Right cardiac atrium (tissue), 5 donors: ENCODE measurements around the gene EFCAB8. TPM values are rescaled to one million over a fixed set of nuclear protein-coding genes. Genes with fewer than 3 reads are reported as not detected.
"Not testable (repeated sequence)": the region's sequence is repeated elsewhere in the genome, so short reads cannot be mapped to it uniquely, and the experiment has no call there.

Experiments used
- ATAC-seq, 2 donors: fragments of 200-7000 bp; cut with Tn5 transposase; one replicate each; pipeline versions ENCODE4 v1.8.0 to v1.9.1; 2020; ENCODE audit warnings: moderate library complexity in 2 of 2, mild to moderate bottlenecking in 1 of 2
- DNase-seq, 3 donors: peaks; one replicate each; pipeline ENCODE4 v3.0.0-alpha.2; 2020
- H3K27ac ChIP-seq: one replicate; pipeline ENCODE4 v1.5.1; 2013; ENCODE audit warnings: mild to moderate bottlenecking, low read length, control low read depth, moderate library complexity
- H3K27me3 ChIP-seq: one replicate; pipeline ENCODE4 v1.6.1; 2013; ENCODE audit not compliant: control insufficient read depth, insufficient read depth
- H3K4me1 ChIP-seq: one replicate; pipeline ENCODE4 v1.6.1; 2013; ENCODE audit warnings: low read length; ENCODE audit not compliant: control insufficient read depth, insufficient read depth
- H3K4me3 ChIP-seq: one replicate; pipeline ENCODE4 v1.5.1; 2013; ENCODE audit warnings: low read length, control low read depth
- H3K9me3 ChIP-seq: one replicate; pipeline ENCODE4 v1.6.1; 2013; ENCODE audit warnings: low read length; ENCODE audit not compliant: control insufficient read depth
- WGBS: extraction: QIAGEN DNeasy Blood & Tissue Kit; methylation state at CpG from one replicate; pipeline ENCODE4 v1.1.7; 2013; 5-methylcytosine and 5-hydroxymethylcytosine counted together
- intact Hi-C, 4 donors: fragments of 100-400 bp; cut with DNase I; formaldehyde crosslinking; loops; one replicate each; pipeline versions ENCODE4 v1.11.0 to v1.14.0; 2022 to 2023
- polyA plus RNA-seq: library from polyadenylated mRNA; stranded (reverse); fragments of 200-250 nt; gene quantifications from one replicate; pipeline ENCODE4 v1.2.3, GENCODE V29; 2013
- total RNA-seq, 4 donors: library from RNA; stranded (reverse); fragmentation: NEBNext Ultra II Directional; extraction: Animal tissue kit (Norgen Biotek cat#: 25700); gene quantifications; one replicate each; pipeline ENCODE4 v1.2.1, GENCODE V29; 2021
- donor health status: healthy with polysubstance abuse.
- donor health status: DM: no; HTN: yes; CAD: no.
- donor health status: DM: no; HTN: no; CAD: no.
- donor health status: DM: no; HTN: yes; CAD: no; lungs with severe emphysema.
- donor health status: DM: yes; HTN: yes; CAD: no.

The EFCAB8 gene
- total and polyA plus RNA-seq, 5 donors = 0.20 to 0.64 TPM; not detected in 3

DNA sequence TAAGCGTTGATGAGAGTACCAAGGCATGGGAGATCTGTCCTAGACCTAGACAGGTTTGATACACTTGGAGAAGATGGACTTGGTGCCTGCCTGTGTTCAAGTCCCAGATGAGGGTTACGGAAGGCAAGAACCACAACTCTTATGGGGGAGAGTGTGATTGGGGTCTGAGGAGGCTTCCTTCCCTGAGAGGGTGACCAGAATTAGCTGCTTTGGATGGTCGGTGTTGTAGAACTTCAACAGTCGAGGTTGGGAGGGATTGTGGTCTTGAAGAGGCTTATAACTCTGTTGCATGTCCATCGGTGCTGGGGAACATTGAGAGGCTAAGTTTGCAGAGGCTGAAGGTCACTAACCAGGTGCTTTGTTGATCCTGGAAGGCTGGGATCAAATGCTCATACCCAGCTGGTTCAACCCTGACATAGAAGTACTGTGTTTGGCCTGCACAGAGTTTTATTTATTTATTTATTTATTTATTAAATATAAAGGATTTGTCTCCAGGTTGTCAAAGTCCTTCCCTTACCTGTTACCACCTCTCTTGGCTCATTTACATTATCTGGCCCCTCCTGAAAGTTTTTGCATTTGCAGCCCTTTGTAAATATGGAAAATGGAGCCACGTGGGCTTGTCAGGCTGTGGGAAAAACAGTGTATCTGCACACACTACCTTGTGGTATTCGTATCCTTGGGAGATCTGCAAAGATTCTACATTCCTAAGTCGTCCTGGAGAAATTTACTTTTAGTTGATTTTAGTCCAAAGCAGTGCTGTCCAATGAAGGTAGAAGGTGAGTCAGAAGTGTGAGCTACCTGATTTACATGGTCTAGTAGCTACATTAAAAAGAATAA lies 15.8 kb upstream of the EFCAB8 start:
- intact Hi-C loops = no loop called here
- ATAC-seq (no peak), DNase-seq (no peak)
- Histone ChIP-seq H3K27ac (no peak overlapping the region), H3K9me3 (no peaks in the 10 kb centered on the region), H3K4me3 (no peak overlapping the region), H3K4me1 (peaks cover 3% of the 10 kb centered on the region), H3K27me3 (no peaks in the 10 kb centered on the region)
- WGBS = 92% methylated on average over 8 of the region's 8 CpGs

DNA sequence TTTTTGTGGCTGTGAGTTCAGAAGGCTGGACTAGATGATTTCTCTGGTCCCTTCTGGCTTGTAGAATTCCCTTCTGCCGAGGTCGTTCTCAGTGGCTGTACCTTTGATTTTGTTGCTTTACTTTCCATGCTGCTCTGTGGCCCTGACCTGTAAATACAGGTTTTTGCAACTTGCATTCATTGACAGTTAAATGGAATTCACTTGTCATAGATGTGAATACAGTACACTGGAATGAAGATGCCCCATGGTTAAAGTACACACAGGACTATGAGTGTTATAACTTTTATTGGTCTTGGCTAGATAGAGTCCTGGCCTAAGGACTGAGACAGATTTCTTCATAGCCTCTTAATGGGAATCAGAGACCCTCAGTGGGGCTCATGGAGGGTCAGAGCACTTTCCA lies 12.9 kb upstream of the EFCAB8 start:
- H3K27me3 ChIP-seq = no peaks in the 10 kb centered on the region
- intact Hi-C loops = no loop called here
- no peak overlapping the region for H3K4me3 ChIP-seq
- no peak for DNase-seq
- peaks cover 3% of the 10 kb centered on the region for H3K4me1 ChIP-seq
- no peak for ATAC-seq
- 90% methylated on average over 2 of the region's 2 CpGs for WGBS
- H3K27ac ChIP-seq = no peak overlapping the region
- H3K9me3 ChIP-seq = no peaks in the 10 kb centered on the region

DNA sequence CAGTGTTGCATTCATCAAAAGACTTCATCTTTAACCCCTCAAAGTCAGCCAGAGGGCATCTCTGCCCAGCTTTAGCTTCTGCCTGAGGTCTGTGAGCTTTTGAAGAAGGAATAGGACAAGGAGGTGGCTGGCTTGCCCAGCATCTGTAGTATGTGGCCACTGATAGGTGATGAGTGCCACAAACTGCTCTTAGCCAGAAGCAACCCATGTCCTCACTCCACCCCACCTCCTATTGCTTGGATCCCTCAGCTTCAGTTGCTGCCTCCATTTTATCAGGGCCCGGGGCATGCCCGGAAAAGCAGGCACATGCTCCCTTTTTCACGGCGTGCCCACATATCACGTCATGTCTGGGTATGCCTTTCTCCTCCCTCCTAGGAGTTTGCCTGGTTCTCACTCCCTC lies 11.9 kb upstream of the EFCAB8 start:
- no peak overlapping the region for H3K4me3 ChIP-seq
- intact Hi-C loops = no loop called here
- H3K4me1 ChIP-seq = peaks cover 3% of the 10 kb centered on the region
- peak; percentile 56 for ATAC-seq
- no peak for DNase-seq
- H3K27me3 ChIP-seq = no peaks in the 10 kb centered on the region
- no peak overlapping the region for H3K27ac ChIP-seq
- no peaks in the 10 kb centered on the region for H3K9me3 ChIP-seq
- 80% methylated on average over 5 of the region's 5 CpGs for WGBS

DNA sequence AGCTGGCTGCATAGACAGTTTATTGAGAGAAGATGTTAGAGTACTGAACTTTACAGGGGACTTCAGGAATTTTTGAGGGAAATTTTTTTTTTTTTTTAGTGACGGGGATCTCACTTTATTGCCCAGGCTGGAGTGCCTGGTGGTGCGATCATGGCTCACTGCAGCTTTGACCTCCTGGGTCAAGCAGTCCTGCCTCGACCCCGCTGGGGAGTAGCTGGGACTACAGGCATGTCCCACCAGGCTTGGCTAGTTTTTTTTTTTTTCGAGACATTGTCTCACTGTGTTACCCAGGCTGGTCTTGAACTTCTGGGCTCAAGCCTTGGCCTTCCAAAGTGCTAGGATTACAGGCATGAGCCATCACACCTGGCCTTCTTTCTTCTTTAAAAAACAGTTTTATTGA lies 10.8 kb upstream of the EFCAB8 start:
- H3K4me3 ChIP-seq = no peak overlapping the region
- H3K27me3 ChIP-seq = no peaks in the 10 kb centered on the region
- intact Hi-C loops = no loop called here
- H3K4me1 ChIP-seq = peaks cover 3% of the 10 kb centered on the region
- H3K27ac ChIP-seq = no peak overlapping the region
- DNase-seq (no peak), ATAC-seq (no peak)
- no peaks in the 10 kb centered on the region for H3K9me3 ChIP-seq
- 90% methylated on average over 5 of the region's 5 CpGs for WGBS

DNA sequence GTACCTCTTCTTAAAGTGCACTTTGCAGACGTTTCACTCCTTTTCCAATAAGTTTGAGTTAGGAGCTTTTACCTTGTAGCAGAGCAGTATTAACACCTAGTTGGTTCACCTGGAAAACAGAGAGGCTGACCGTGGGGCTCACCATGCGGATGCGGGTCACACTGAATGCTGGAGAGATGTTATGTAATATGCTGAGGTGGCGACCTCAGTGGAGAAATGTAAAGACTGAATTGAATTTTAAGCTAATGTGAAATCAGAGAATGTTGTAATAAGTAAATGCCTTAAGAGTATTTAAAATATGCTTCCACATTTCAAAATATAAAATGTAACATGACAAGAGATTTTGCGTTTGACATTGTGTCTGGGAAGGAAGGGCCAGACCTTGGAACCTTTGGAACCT lies 9.9 kb upstream of the EFCAB8 start:
- H3K9me3 ChIP-seq = no peaks in the 10 kb centered on the region
- DNase-seq (no peak), ATAC-seq (no peak)
- no peak overlapping the region for H3K4me3 ChIP-seq
- H3K4me1 ChIP-seq = peaks cover 3% of the 10 kb centered on the region
- intact Hi-C loops = no loop called here
- no peak overlapping the region for H3K27ac ChIP-seq
- H3K27me3 ChIP-seq = no peaks in the 10 kb centered on the region
- WGBS = 89% methylated on average over 6 of the region's 6 CpGs

DNA sequence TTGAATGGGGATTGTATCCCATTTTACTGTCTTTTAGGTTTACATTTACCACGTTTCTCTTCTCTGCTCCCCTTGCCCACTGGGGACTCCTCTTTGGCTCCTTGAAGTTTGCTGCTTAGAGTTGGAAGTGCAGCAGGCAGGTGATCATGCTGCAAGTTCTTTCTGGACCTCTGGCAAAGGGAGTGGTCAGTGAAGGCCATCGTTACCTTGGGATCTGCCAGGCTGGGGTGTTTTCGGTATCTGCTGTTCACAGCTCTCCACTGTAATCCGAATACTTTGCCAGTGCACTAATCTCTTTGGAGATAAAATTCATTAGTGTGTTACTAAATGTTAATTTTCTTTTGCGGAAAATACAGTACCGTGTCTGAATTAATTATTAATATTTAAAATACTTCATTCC lies 9.1 kb upstream of the EFCAB8 start:
- 72% methylated on average over 6 of the region's 6 CpGs for WGBS
- intact Hi-C loops = no loop called here
- Histone ChIP-seq H3K27me3 (no peaks in the 10 kb centered on the region), H3K4me3 (no peak overlapping the region), H3K27ac (no peak overlapping the region), H3K4me1 (peaks cover 2% of the 10 kb centered on the region), H3K9me3 (no peaks in the 10 kb centered on the region)
- DNase-seq (no peak), ATAC-seq (peak; percentile 34 to 56)

DNA sequence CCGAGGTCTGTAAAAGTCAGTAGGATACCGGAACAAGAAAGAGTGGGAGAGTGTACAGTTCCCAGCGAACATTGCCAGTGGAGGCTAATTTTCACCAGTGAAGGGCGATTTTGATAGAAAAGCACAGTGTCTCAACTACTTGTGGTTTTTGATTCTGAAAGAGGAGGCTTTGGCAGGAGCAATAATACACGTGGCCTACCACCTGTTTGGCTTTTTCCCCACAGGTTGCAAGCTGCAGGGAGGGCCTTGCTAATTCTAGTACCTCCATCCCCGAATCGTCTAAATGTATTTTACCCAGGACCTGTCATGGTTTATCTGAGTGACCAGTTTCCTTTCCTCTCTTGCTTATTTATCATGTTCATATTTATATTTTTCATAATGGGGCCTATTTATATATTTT lies 3.3 kb upstream of the EFCAB8 start:
- H3K9me3 ChIP-seq = no peaks in the 10 kb centered on the region
- intact Hi-C loops = no loop called here
- ATAC-seq = no peak
- 89% methylated on average over 7 of the region's 7 CpGs for WGBS
- H3K4me1 ChIP-seq = peaks cover 4% of the 10 kb centered on the region
- H3K27ac ChIP-seq = no peak overlapping the region
- H3K27me3 ChIP-seq = no peaks in the 10 kb centered on the region
- no peak for DNase-seq
- H3K4me3 ChIP-seq = no peak overlapping the region

DNA sequence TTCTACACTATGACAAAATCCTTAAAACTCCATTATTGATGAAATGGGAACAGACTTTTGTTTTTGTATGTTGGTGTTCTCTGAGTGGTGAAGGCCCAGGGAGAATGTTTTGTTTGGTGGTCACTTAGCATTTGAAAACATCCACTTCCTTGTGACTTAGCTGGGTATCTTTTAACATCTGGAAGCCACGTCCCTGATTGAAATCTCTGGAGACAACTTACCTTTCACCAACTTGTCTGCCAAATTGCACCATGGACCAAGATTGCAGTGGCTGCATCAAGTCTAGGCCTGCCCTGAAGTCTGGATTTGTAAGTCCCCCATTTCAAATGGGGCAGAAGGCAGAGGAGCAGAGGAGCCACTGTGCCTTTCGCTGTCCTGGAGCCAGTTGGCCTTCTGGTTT lies 534 bp upstream of the EFCAB8 start:
- Histone ChIP-seq H3K9me3 (no peaks in the 10 kb centered on the region), H3K27me3 (no peaks in the 10 kb centered on the region), H3K4me1 (peaks cover 4% of the 10 kb centered on the region), H3K27ac (no peak overlapping the region), H3K4me3 (no peak overlapping the region)
- DNase-seq = no peak
- no peak for ATAC-seq
- intact Hi-C loops = no loop called here
- 64% methylated on average over 2 of the region's 2 CpGs for WGBS

DNA sequence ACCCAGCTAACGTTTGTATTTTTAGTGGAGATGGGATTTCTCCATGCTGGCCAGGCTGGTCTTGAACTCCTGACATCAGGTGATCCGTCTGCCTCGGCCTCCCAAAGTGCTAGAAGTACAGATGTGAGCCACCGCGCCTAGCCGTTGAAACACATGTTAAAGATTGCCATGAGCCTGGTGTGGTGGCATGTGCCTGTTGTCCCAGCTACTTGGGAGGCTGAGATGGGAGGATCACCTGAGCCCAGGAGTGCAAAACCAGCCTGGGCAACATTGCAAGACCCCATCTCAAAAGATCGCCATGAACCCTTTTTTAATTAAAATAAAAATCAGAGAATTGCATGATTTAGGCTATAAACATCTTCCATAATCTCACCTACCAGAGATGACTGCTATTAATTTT lies 2.7 kb downstream of the EFCAB8 start:
- Histone ChIP-seq H3K27me3 (no peaks in the 10 kb centered on the region), H3K4me3 (no peak overlapping the region), H3K4me1 (peaks cover 4% of the 10 kb centered on the region), H3K27ac (no peak overlapping the region), H3K9me3 (no peaks in the 10 kb centered on the region)
- 87% methylated on average over 7 of the region's 7 CpGs for WGBS
- DNase-seq (no peak), ATAC-seq (no peak)
- intact Hi-C loops = no loop called here

DNA sequence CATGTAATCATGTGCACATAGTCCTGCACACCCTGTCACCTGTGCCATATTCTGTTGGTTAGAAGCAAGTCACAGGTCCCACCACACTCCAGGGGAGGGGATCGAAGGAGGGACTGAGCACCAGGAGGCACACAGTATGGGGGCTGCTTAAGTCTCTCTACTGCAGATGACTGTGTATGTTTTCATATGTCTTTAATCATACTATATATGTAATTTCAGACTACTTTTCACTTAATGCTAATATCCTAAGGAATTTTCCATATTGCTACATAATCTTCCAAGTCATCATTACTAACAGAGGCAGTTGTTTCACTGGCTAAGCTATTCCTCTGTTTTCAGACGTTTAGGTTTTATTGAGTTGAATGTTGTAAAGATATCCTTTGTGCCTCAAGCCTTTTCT lies 10.8 kb downstream of the EFCAB8 start:
- WGBS = 71% methylated on average over 2 of the region's 2 CpGs
- no peak overlapping the region for H3K27ac ChIP-seq
- H3K27me3 ChIP-seq = no peaks in the 10 kb centered on the region
- ATAC-seq (no peak), DNase-seq (no peak)
- intact Hi-C loops = no loop called here
- no peaks in the 10 kb centered on the region for H3K4me1 ChIP-seq
- H3K4me3 ChIP-seq = no peak overlapping the region
- H3K9me3 ChIP-seq = no peaks in the 10 kb centered on the region

DNA sequence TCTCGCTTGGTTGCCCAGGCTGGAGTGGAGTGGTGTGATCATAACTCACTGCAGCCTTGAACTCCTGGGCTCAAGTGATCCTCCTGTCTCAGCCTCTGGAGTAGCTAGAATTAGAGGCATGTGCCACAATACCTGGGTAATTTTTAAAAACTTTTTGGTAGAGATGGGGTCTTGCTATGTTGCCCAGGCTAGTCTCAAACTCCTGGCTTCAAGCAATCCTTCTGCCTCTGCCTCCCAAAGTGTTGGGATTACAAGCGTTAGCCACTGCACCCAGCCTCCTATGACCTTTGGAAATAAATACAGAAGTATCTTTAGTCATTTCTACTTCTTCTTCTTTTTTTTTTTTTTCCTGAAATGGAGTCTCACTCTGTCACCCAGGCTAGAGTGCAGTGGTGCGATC lies 11.8 kb downstream of the EFCAB8 start:
- H3K27me3 ChIP-seq, H3K4me1 ChIP-seq, H3K4me3 ChIP-seq, H3K27ac ChIP-seq, H3K9me3 ChIP-seq, ATAC-seq, DNase-seq, intact Hi-C loops: not testable (repeated sequence)
- 94% methylated on average over 3 of the region's 3 CpGs for WGBS

DNA sequence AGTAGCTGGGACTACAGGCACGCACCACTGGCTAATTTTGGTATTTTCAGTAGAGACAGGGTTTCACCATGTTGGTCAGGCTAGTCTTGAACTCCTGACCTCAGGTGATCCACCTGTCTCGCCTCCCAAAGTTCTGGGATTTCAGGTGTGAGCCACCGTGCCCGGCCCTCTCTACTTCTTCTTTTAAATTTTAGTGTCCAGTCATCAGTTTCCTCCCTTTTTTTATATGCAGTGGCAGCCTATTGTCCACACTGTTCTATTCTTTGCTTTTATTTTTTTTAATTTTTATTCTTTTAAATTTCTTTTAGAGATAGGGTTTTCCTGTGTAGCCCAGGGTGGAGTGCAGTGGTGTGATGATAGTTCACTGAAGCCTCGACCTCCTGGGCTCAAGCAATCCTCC lies 12.3 kb downstream of the EFCAB8 start:
- ATAC-seq (no peak), DNase-seq (no peak)
- no peaks in the 10 kb centered on the region for H3K9me3 ChIP-seq
- H3K27ac ChIP-seq = no peak overlapping the region
- intact Hi-C loops = no loop called here
- 87% methylated on average over 5 of the region's 5 CpGs for WGBS
- H3K4me3 ChIP-seq = no peak overlapping the region
- no peaks in the 10 kb centered on the region for H3K4me1 ChIP-seq
- no peaks in the 10 kb centered on the region for H3K27me3 ChIP-seq
